ENCODE results near the gene CRIP2.

CRIP2 gene

DNA sequence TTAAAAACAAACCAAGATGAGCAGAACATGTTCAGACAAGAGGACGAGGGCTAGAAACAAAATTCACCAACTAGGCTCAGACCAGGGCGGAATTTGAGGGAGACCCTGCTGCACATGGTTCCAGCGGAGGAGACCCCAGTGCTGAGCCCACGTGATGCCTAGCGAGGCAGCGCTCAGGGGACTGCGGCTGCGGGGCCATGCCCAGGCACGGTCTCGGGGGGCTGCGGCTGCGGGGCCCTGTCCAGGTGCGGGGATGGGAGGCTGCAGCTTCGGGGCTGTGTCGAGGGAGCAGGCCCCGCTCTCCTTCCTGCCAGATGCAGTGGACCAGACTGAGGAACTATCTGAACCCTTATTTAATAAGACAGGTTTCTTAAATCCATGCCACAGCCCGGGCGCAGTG, 12.7 kb upstream of the CRIP2 start:
- H2AFZ ChIP-seq (ENCODE audit: low read length) = no peak overlapping the region
- H3K4me1 ChIP-seq (ENCODE audit: insufficient read depth, low read length, severe bottlenecking) = no peaks in the 10 kb centered on the region
- H4K20me1 ChIP-seq (ENCODE audit: insufficient read depth, low read length) = no peaks in the 10 kb centered on the region
- no peaks in the 10 kb centered on the region for H3K9me2 ChIP-seq (ENCODE audit: low read depth, low read length)
- H3K79me2 ChIP-seq (ENCODE audit: insufficient read depth, low read length) = no peaks in the 10 kb centered on the region
- no peak overlapping the region for H3K4me3 ChIP-seq (ENCODE audit: low read depth, low read length, poor library complexity, severe bottlenecking)
- no peaks in the 10 kb centered on the region for H3K27me3 ChIP-seq (ENCODE audit: insufficient read depth, low read length)
- H3K9me3 ChIP-seq (ENCODE audit: low read length) = no peaks in the 10 kb centered on the region
- TF ChIP-seq EZH2 (IDR thresholded peaks at IDR 0.05; ENCODE audit: borderline replicate concordance, low read length) = no peak
- TF ChIP-seq, protein P1, sequence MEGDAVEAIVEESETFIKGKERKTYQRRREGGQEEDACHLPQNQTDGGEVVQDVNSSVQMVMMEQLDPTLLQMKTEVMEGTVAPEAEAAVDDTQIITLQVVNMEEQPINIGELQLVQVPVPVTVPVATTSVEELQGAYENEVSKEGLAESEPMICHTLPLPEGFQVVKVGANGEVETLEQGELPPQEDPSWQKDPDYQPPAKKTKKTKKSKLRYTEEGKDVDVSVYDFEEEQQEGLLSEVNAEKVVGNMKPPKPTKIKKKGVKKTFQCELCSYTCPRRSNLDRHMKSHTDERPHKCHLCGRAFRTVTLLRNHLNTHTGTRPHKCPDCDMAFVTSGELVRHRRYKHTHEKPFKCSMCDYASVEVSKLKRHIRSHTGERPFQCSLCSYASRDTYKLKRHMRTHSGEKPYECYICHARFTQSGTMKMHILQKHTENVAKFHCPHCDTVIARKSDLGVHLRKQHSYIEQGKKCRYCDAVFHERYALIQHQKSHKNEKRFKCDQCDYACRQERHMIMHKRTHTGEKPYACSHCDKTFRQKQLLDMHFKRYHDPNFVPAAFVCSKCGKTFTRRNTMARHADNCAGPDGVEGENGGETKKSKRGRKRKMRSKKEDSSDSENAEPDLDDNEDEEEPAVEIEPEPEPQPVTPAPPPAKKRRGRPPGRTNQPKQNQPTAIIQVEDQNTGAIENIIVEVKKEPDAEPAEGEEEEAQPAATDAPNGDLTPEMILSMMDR (IDR thresholded peaks at IDR 0.05; ENCODE audit: low read length) = no peak
- H3K27ac ChIP-seq (ENCODE audit: low read depth, low read length, poor library complexity, severe bottlenecking) = no peak overlapping the region
- peaks cover 83% of the 10 kb centered on the region for H3K36me3 ChIP-seq (ENCODE audit: insufficient read depth, low read length)
- H3K4me2 ChIP-seq (ENCODE audit: low read length) = no peak overlapping the region
- H3K9ac ChIP-seq (ENCODE audit: low read length) = no peak overlapping the region
- no peaks in the 10 kb centered on the region for H3F3A ChIP-seq (ENCODE audit: insufficient read depth, low read length)

DNA sequence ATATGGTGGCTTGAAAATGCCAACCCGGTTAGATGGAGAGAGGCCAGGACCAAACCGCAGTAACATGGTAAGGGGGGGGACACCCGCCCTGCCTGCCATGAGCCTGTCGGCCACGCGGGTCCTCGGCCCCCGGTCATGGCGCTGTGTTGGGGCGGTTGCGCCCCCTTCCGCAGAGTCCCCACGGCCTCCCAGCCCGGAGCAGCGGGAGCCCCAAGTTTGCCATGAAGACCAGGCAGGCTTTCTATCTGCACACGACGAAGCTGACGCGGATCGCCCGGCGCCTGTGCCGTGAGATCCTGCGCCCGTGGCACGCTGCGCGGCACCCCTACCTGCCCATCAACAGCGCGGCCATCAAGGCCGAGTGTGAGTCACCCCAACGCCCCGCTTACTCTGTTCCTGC, 10.1 kb upstream of the CRIP2 start:
- H3K36me3 ChIP-seq (ENCODE audit: insufficient read depth, low read length) = peaks cover 92% of the 10 kb centered on the region
- no peaks in the 10 kb centered on the region for H3K79me2 ChIP-seq (ENCODE audit: insufficient read depth, low read length)
- no peaks in the 10 kb centered on the region for H3F3A ChIP-seq (ENCODE audit: insufficient read depth, low read length)
- H3K4me1 ChIP-seq (ENCODE audit: insufficient read depth, low read length, severe bottlenecking) = no peaks in the 10 kb centered on the region
- H4K20me1 ChIP-seq (ENCODE audit: insufficient read depth, low read length) = no peaks in the 10 kb centered on the region
- no peak overlapping the region for H2AFZ ChIP-seq (ENCODE audit: low read length)
- no peak for TF ChIP-seq EZH2 (IDR thresholded peaks at IDR 0.05; ENCODE audit: borderline replicate concordance, low read length)
- TF ChIP-seq, protein P1 (IDR thresholded peaks at IDR 0.05; ENCODE audit: low read length) = no peak
- no peak overlapping the region for H3K4me3 ChIP-seq (ENCODE audit: low read depth, low read length, poor library complexity, severe bottlenecking)
- H3K9ac ChIP-seq (ENCODE audit: low read length) = no peak overlapping the region
- no peak overlapping the region for H3K27ac ChIP-seq (ENCODE audit: low read depth, low read length, poor library complexity, severe bottlenecking)
- H3K4me2 ChIP-seq (ENCODE audit: low read length) = no peak overlapping the region
- H3K9me2 ChIP-seq (ENCODE audit: low read depth, low read length) = no peaks in the 10 kb centered on the region
- no peaks in the 10 kb centered on the region for H3K27me3 ChIP-seq (ENCODE audit: insufficient read depth, low read length)
- H3K9me3 ChIP-seq (ENCODE audit: low read length) = no peaks in the 10 kb centered on the region

DNA sequence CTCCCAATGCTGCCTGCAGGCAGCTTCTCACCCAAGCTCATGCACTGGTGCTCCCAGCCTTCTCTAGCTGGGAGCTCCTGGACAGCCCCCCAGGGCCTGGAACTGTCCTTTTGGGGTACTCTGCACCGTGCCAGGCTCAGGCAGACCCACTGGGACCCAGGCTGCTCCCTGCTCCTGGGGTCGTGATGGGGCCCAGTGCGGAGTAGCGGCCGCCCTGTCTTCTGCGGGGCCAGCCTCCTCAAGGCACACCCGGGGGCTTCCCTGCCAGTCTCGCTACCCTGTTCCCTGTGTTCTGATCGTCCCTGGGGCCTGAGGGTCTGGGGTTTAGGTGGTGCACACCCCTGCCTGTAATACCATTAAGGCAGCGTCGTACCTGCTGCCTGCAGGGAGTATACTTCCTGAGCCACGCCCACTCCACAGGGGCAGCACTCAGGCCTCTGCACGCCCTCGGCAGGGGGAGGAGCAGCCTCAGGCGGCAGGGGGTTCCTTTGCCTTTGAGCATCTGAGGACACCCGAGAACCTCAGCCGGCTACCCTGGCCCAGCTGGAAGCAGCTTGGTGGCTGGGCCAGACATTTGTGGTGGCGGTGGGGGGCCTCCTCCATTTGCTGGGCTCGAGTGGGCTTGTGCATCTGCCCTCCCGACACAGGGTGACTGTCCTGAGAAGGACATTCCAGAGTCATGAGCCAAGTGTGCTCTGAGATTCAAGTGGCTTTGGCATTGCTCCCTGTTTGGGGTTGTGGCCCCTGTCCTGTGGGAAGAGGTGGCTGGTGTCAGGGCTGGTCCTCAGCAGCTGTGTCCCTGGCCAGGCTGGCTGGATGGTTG, 9.2 kb upstream of the CRIP2 start:
- no peak overlapping the region for H2AFZ ChIP-seq (ENCODE audit: low read length)
- peaks cover 92% of the 10 kb centered on the region for H3K36me3 ChIP-seq (ENCODE audit: insufficient read depth, low read length)
- TF ChIP-seq, protein P1 (IDR thresholded peaks at IDR 0.05; ENCODE audit: low read length) = no peak
- TF ChIP-seq EZH2 (IDR thresholded peaks at IDR 0.05; ENCODE audit: borderline replicate concordance, low read length) = no peak
- H3K4me1 ChIP-seq (ENCODE audit: insufficient read depth, low read length, severe bottlenecking) = no peaks in the 10 kb centered on the region
- H3K9me3 ChIP-seq (ENCODE audit: low read length) = no peaks in the 10 kb centered on the region
- no peaks in the 10 kb centered on the region for H3K27me3 ChIP-seq (ENCODE audit: insufficient read depth, low read length)
- no peak overlapping the region for H3K4me2 ChIP-seq (ENCODE audit: low read length)
- H3K4me3 ChIP-seq (ENCODE audit: low read depth, low read length, poor library complexity, severe bottlenecking) = no peak overlapping the region
- no peaks in the 10 kb centered on the region for H3K9me2 ChIP-seq (ENCODE audit: low read depth, low read length)
- H3K27ac ChIP-seq (ENCODE audit: low read depth, low read length, poor library complexity, severe bottlenecking) = no peak overlapping the region
- no peak overlapping the region for H3K9ac ChIP-seq (ENCODE audit: low read length)
- H4K20me1 ChIP-seq (ENCODE audit: insufficient read depth, low read length) = no peaks in the 10 kb centered on the region
- no peaks in the 10 kb centered on the region for H3F3A ChIP-seq (ENCODE audit: insufficient read depth, low read length)
- H3K79me2 ChIP-seq (ENCODE audit: insufficient read depth, low read length) = no peaks in the 10 kb centered on the region
